H54 (cell line): ENCODE data around the gene HPD.

Experiments
- DNase-seq: peaks from one replicate; pipeline ENCODE4 v3.0.0; 2011; ENCODE audit warnings: low spot score, mixed read lengths; ENCODE audit not compliant: insufficient read length
- FAIRE-seq: peaks from 3 replicates; lab custom pipeline; 2011; peaks lifted over from hg19 to GRCh38; lab: Jason Lieb, UNC
- POLR2A ChIP-seq: IDR thresholded peaks from 2 replicates; pipeline ENCODE4 v1.6.1; 2011; ENCODE audit warnings: low read depth, mild to moderate bottlenecking, low read length

HPD gene

GRCh38 chr12:121827351-121828099 is 31.1 kb downstream of the HPD start:
- TF ChIP-seq POLR2A: no peak
- DNase-seq (no peak), FAIRE-seq (no peak)

GRCh38 chr12:121826318-121827150 is 32.1 kb downstream of the HPD start:
- FAIRE-seq: no peak
- DNase-seq: no peak
- no peak for TF ChIP-seq POLR2A

- no peak for FAIRE-seq
- DNase-seq: no peak
- TF ChIP-seq POLR2A: no peak
Measured at GRCh38 chr12:121825041-121825523, 33.6 kb downstream of the HPD start.

- TF ChIP-seq POLR2A: no peak
- FAIRE-seq: no peak
- DNase-seq: no peak
Measured at GRCh38 chr12:121823727-121824115, 34.9 kb downstream of the HPD start.

- no peak for DNase-seq
- no peak for TF ChIP-seq POLR2A
- FAIRE-seq: no peak
Measured at GRCh38 chr12:121823101-121823726, 35.4 kb downstream of the HPD start.

GRCh38 chr12:121822393-121823100 is 36.1 kb downstream of the HPD start:
- DNase-seq: no peak
- FAIRE-seq: no peak
- no peak for TF ChIP-seq POLR2A

GRCh38 chr12:121820056-121820455 is 38.6 kb downstream of the HPD start:
- no peak for FAIRE-seq
- TF ChIP-seq POLR2A: no peak

GRCh38 chr12:121819212-121819949 is 39.3 kb downstream of the HPD start:
- TF ChIP-seq POLR2A: no peak
- no peak for DNase-seq

More at GRCh38 chr12:121820056-121820455, 38.6 kb downstream of the HPD start:
- DNase-seq: no peak

GRCh38 chr12:121817648-121818043 is 41.0 kb downstream of the HPD start:
- TF ChIP-seq POLR2A: no peak
- no peak for FAIRE-seq

More at GRCh38 chr12:121819212-121819949, 39.3 kb downstream of the HPD start:
- FAIRE-seq: no peak

GRCh38 chr12:121816925-121817647 is 41.6 kb downstream of the HPD start:
- no peak for TF ChIP-seq POLR2A
- FAIRE-seq (no peak), DNase-seq (no peak)

More at GRCh38 chr12:121817648-121818043, 41.0 kb downstream of the HPD start:
- no peak for DNase-seq

GRCh38 chr12:121815263-121815662 is 43.4 kb downstream of the HPD start:
- FAIRE-seq: no peak
- no peak for DNase-seq
- TF ChIP-seq POLR2A: no peak
